Common myeloid progenitor, CD34-positive (primary cell): ENCODE data around the gene CDH4.
"Not testable (repeated sequence)": the region's sequence is repeated elsewhere in the genome, so short reads cannot be mapped to it uniquely, and the experiment has no call there.

Experiments used
- CTCF ChIA-PET: fragments of 350-600 bp; sonication (Branson Sonifier 250); formaldehyde crosslinking; loops from one replicate; lab custom pipeline; 2021; ENCODE audit warnings: antibody characterized with exemption; lab: Charles Lee
- POLR2A ChIA-PET: fragments of 350-600 bp; sonication (Branson Sonifier 250); formaldehyde crosslinking; loops from one replicate; lab custom pipeline; 2021; ENCODE audit warnings: antibody characterized with exemption; lab: Charles Lee
- DNase-seq, 3 donors: peaks; one replicate each; pipeline versions ENCODE4 v3.0.0 to v3.0.0-alpha.2; 2013
- H3K27ac ChIP-seq, 2 experiments: 1 replicate in 1 of 2; 2 replicates in 1 of 2; pipeline ENCODE4 v1.7.0; 2013; ENCODE audit warnings: inconsistent platforms in 2 of 2, low read length in 2 of 2, mild to moderate bottlenecking in 2 of 2, low read depth in 1 of 2, moderate library complexity in 1 of 2; ENCODE audit not compliant: severe bottlenecking in 2 of 2, insufficient read depth in 1 of 2, poor library complexity in 1 of 2
- H3K27me3 ChIP-seq, 5 experiments: replicated peaks in 2 of 5; 1 replicate in 3 of 5; 2 replicates in 2 of 5; pipeline versions ENCODE4 v1.6.1 to v1.7.0; 2013; ENCODE audit warnings: low read length in 4 of 5, mild to moderate bottlenecking in 2 of 5, moderate library complexity in 2 of 5, inconsistent platforms in 1 of 5; ENCODE audit not compliant: insufficient read depth in 5 of 5, control insufficient read depth in 4 of 5
- H3K36me3 ChIP-seq, 4 experiments: 1 replicate in 2 of 4; 2 replicates in 2 of 4; pipeline versions ENCODE4 v1.6.1 to v1.7.0; 2013; ENCODE audit warnings: low read length in 3 of 4, control low read depth in 1 of 4, mild to moderate bottlenecking in 1 of 4; ENCODE audit not compliant: control insufficient read depth in 4 of 4, insufficient read depth in 4 of 4
- H3K4me1 ChIP-seq, 4 experiments: 1 replicate in 3 of 4; 2 replicates in 1 of 4; pipeline versions ENCODE4 v1.6.1 to v1.7.1; 2013; ENCODE audit warnings: low read length in 3 of 4, mild to moderate bottlenecking in 3 of 4, control low read depth in 1 of 4, inconsistent platforms in 1 of 4, moderate library complexity in 1 of 4; ENCODE audit not compliant: control insufficient read depth in 4 of 4, insufficient read depth in 4 of 4; ENCODE audit errors: control extremely low read depth in 1 of 4
- H3K4me3 ChIP-seq, 7 experiments: 1 replicate in 4 of 7; 2 replicates in 3 of 7; pipeline versions ENCODE4 v1.5.1 to v1.7.0; 2013; ENCODE audit warnings: mild to moderate bottlenecking in 7 of 7, low read length in 6 of 7, moderate library complexity in 6 of 7, inconsistent platforms in 2 of 7, low read depth in 2 of 7, control low read depth in 1 of 7; ENCODE audit not compliant: insufficient read depth in 4 of 7, control insufficient read depth in 1 of 7; ENCODE audit errors: extremely low read depth in 1 of 7
- H3K9me3 ChIP-seq, 5 experiments: 1 replicate in 4 of 5; 2 replicates in 1 of 5; pipeline versions ENCODE4 v1.6.1 to v1.7.1; 2013; ENCODE audit warnings: low read length in 4 of 5, mild to moderate bottlenecking in 2 of 5, inconsistent platforms in 1 of 5, low read depth in 1 of 5, moderate library complexity in 1 of 5; ENCODE audit not compliant: control insufficient read depth in 4 of 5, insufficient read depth in 2 of 5; ENCODE audit errors: control extremely low read depth in 1 of 5
- WGBS: methylation state at CpG from one replicate; pipeline ENCODE4 v1.1.5; 2013; ENCODE audit not compliant: insufficient coverage; 5-methylcytosine and 5-hydroxymethylcytosine counted together

Gene CDH4

DNA sequence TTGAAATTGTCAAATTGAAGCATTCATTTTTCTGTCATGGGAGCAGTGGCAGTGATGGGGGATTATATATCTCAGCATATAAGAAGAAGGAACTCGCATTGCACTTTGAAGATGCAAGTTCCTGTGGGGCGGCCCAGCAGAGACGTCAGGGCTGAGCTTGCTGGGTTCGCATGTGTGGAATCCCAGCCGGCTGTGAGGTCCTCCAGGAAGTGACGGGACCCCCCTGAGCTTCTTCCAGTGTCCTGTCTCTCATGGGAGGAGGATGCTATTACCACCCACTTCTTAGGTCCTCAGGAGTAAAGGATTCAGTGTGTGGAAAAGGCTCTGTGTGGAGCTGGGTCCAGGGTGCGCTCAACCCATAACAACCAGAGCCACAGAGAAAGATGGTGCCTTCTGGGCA is 201.2 kb downstream of the CDH4 start:
- DNase-seq = no peak
- POLR2A ChIA-PET = interaction anchor here (0.6 kb wide), 1 partner anchor 25 kb away, joined by 6 read pairs; no protein-coding TSS in a partner anchor
- Histone ChIP-seq H3K4me3 (no peak overlapping the region), H3K4me1 (no peaks in the 10 kb centered on the region), H3K27ac (no peak overlapping the region), H3K27me3 (no peaks in the 10 kb centered on the region), H3K9me3 (peaks cover 0 to 23% (median 0%) of the 10 kb centered on the region in 5 experiments), H3K36me3 (no peaks in the 10 kb centered on the region)
- CTCF ChIA-PET = no interaction called here
- 64% methylated on average over 7 of the region's 7 CpGs for WGBS

DNA sequence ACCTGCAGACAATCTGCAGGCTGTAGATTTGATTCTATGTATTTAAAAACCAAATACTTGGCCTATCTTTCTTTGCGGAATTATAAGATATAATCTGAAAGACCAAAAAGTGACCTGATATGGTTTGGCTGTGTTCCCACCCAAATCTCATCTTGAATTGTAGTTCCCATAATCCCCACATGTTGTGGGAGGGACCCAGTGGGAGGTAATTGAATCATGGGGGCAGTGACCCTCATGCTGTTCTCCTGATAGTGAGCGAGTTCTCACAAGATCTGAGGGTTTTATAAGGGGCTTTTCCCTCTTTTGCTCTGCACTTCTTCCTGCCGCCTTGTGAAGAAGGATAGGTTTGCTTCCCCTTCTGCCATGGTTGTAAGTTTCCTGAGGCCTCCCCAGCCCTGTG is 201.6 kb downstream of the CDH4 start:
- H3K4me1 ChIP-seq, H3K27ac ChIP-seq, H3K27me3 ChIP-seq, POLR2A ChIA-PET, H3K4me3 ChIP-seq, DNase-seq, H3K36me3 ChIP-seq, CTCF ChIA-PET: not testable (repeated sequence)
- WGBS = 63% methylated on average over 3 of the region's 3 CpGs
- peaks cover 0 to 23% (median 0%) of the 10 kb centered on the region in 5 experiments for H3K9me3 ChIP-seq

DNA sequence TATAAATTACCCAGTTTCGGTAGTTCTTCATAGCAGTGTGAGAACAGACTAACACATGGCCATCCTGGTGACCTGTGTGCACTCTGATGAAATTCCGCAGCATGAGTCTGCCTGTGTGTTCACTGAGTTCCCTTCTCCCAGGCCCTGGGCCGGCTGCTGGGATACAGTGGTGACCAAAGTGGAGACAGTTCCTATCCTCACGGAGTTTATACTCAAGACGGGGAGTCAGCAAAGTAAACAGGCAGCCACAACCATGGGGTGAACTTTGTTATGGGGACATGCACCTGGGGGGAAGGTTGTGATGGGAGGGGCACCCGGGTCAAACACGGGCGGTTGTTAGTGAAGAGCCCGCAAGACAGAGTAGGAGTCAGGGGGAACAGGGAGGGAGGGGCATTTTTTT is 202.0 kb downstream of the CDH4 start:
- H3K27ac ChIP-seq = no peak overlapping the region
- H3K4me3 ChIP-seq = no peak overlapping the region
- H3K4me1 ChIP-seq = no peaks in the 10 kb centered on the region
- peaks cover 0 to 23% (median 0%) of the 10 kb centered on the region in 5 experiments for H3K9me3 ChIP-seq
- POLR2A ChIA-PET = no interaction called here
- H3K36me3 ChIP-seq = no peaks in the 10 kb centered on the region
- no peak for DNase-seq
- CTCF ChIA-PET = no interaction called here
- WGBS = 93% methylated on average over 5 of the region's 9 CpGs
- no peaks in the 10 kb centered on the region for H3K27me3 ChIP-seq

DNA sequence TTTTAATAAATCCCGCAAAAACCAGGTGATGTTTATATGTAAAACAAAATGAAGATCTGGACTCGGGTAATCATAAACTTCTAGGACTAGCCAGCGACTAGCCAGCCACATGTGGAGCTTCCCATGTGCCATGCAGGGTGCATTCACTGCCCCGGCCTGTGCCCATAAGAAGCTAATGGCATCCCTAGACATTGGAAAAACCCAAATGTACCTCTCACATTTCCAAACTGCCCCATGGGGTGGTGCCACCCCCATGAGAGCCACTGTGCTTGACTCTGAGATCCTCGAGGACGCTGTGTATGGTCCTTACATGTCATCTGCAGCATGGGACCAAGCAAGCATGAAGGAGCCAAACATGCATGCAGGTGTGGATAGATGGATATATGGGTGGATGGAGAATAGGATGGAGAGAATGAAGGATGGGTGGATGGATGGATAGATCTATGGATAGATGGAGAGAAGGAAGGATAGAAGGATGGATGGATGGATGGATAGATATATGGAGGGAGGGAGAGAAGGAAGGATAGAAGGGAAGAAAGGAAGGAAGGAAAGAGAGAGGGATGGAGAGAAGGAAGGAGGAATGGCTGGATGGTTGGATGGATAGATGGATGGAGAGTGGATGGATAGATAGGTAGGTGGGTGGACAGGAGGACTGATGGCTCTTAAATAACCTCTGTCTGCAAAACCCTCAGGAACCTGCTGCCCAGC is 203.6 kb downstream of the CDH4 start:
- H3K4me1 ChIP-seq = no peaks in the 10 kb centered on the region
- peaks cover 0 to 17% (median 2%) of the 10 kb centered on the region in 5 experiments for H3K9me3 ChIP-seq
- H3K27ac ChIP-seq = no peak overlapping the region
- no peaks in the 10 kb centered on the region for H3K27me3 ChIP-seq
- H3K4me3 ChIP-seq = no peak overlapping the region
- no peak for DNase-seq
- POLR2A ChIA-PET = no interaction called here
- WGBS = 94% methylated on average over 6 of the region's 6 CpGs
- CTCF ChIA-PET = no interaction called here
- no peaks in the 10 kb centered on the region for H3K36me3 ChIP-seq

DNA sequence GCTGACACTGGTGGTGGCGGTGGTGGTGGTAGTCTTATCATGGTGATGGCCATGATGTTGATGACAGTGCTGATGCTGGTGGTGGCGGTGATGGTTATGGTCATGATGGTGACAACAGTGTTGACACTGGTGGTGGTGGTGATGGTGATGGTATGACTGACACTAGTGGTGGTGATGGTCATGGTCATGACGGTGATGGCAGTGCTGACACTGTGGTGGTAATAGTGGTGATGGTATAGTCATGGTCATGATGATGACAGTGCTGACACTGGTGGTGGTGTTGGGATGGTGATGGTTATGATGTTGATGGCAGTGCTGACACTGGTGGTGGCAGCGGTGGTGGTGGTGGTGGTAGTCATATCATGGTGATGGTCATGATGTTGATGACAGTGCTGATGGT is 205.7 kb downstream of the CDH4 start:
- ChIA-PET CTCF (no interaction called here), POLR2A (no interaction called here)
- H3K36me3 ChIP-seq = no peaks in the 10 kb centered on the region
- H3K9me3 ChIP-seq = peaks cover 0 to 25% (median 2%) of the 10 kb centered on the region in 5 experiments
- H3K27ac ChIP-seq = no peak overlapping the region
- H3K27me3 ChIP-seq = no peaks in the 10 kb centered on the region
- H3K4me3 ChIP-seq = no peak overlapping the region
- no peak for DNase-seq
- no peaks in the 10 kb centered on the region for H3K4me1 ChIP-seq
- 100% methylated on average over 2 of the region's 4 CpGs for WGBS

DNA sequence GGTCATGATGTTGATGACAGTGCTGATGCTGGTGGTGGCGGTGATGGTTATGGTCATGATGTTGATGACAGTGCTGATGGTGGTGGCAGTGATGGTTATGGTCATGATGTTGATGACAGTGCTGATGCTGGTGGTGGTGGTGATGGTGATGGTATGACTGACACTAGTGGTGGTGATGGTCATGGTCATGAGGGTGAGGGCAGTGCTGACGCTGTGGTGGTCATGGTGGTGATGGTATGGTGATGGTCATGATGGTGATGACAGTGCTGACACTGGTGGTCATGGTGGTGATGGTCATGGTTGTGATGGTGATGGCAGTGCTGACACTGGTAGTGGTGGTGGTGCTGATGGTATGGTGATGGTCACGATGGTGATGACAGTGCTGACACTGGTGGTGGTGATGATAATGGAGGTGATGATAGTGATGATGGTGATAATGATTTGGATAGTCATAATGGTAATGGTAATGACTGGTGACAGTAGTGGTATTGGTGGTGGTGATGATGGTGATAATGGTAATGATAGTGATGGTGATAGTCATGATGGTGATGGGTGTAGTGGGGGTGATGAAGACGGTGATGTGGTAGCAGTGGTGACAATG is 206.2 kb downstream of the CDH4 start:
- no peak for DNase-seq
- no peaks in the 10 kb centered on the region for H3K27me3 ChIP-seq
- CTCF ChIA-PET = no interaction called here
- POLR2A ChIA-PET = no interaction called here
- H3K27ac ChIP-seq = no peak overlapping the region
- H3K36me3 ChIP-seq = no peaks in the 10 kb centered on the region
- 100% methylated on average over 4 of the region's 4 CpGs for WGBS
- H3K9me3 ChIP-seq = peaks cover 0 to 27% (median 2%) of the 10 kb centered on the region in 5 experiments
- no peaks in the 10 kb centered on the region for H3K4me1 ChIP-seq
- H3K4me3 ChIP-seq = no peak overlapping the region

DNA sequence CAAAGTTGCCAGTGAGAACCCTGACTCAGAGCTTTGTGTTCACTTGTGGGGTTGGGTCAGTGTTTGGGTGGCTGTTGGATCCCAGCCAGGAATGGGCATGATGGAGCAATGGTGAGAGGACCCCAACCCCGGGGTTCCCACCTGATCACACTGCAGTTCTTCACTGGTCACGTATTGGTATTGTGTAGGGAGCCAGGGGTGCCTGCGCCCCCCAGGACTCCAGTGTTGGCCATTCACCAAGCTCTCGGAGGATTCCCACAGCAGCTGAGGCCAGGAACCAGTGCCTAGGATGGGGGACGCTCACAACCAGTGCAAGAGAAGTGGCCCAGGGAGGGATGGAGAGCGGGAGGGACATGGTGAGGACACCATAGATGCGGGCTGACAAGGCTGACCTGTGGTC is 207.2 kb downstream of the CDH4 start:
- H3K4me1 ChIP-seq = no peaks in the 10 kb centered on the region
- ChIA-PET POLR2A (no interaction called here), CTCF (no interaction called here)
- H3K4me3 ChIP-seq = no peak overlapping the region
- H3K9me3 ChIP-seq = peaks cover 0 to 27% (median 2%) of the 10 kb centered on the region in 5 experiments
- H3K27me3 ChIP-seq = no peaks in the 10 kb centered on the region
- H3K36me3 ChIP-seq = no peaks in the 10 kb centered on the region
- no peak for DNase-seq
- WGBS = 92% methylated on average over 6 of the region's 7 CpGs
- H3K27ac ChIP-seq = no peak overlapping the region
